Measurements from ENCODE around the gene PAX5. TPM values are rescaled to one million over a fixed set of nuclear protein-coding genes. Genes with fewer than 3 reads are reported as not detected.

Gene PAX5
- total and polyA plus RNA-seq, 2 donors (not counting 1 experiment from before 2014, with no cell fraction given): 196 to 275 TPM

DNA sequence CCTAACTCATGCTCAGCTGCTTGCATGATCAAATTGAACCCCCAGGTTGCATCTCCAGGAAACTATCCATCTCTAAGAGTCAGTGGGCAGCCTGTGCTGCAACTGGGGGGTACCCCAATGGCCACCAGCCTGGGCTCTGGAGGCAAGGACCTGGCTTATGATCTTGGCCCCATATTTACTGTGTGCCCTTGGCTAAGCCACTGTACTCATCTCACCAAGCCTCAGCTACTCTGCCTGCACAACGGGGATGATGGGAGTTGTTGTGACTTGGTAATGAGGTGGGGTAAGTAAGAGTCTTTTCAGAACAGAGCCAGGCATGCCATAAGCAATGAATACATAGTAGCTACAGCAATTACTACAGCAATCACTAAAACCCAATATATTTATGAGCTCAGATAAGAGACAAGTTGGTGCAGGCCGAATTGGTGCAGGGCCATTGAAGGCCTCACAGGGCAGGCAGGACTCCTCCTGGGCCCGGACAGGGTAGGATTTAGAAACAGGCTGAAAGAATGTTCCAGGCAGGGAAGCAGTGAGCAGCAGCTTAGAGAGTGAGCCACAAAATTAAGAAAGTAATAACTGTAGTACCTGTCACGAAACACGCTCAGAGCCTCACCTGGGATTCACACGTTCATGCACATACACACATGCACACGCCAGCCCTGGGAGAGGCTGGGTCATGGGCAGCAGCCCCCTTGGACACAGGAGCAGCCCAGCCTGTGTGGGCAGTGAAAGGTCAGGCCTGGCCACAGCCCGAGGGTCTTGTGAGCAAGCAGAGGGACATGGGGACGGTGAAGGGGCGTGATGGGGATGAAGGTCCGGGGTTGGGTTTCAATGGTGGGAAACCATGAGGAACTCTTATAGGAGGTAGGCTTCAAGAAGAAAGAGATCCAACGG is 74.1 kb downstream of the PAX5 start:
- WGBS (ENCODE audit: insufficient coverage): 99% methylated on average over 11 of the region's 12 CpGs
- peaks cover 39% of the 10 kb centered on the region for H3K4me1 Mint-ChIP-seq
- no peak for TF ChIP-seq CTCF (IDR thresholded peaks at IDR 0.05)
- TF ChIP-seq EZH2 (IDR thresholded peaks at IDR 0.05; ENCODE audit: borderline replicate concordance, insufficient read depth, low read depth, low read length, poor library complexity, severe bottlenecking): no peak
- H3K9me3 ChIP-seq (ENCODE audit: control extremely low read depth in 1 of 3, control insufficient read depth in 2 of 3, insufficient read depth in 1 of 3, low read length in 2 of 3): no peaks in the 10 kb centered on the region
- H2AFZ ChIP-seq (ENCODE audit: insufficient read depth, low read depth, low read length, poor library complexity, severe bottlenecking): no peak overlapping the region
- DNase-seq (no peak), ATAC-seq (ENCODE audit: low read depth) (no peak)
- ChIA-PET POLR2A (no interaction called here), CTCF (interaction anchor here (1.2 kb wide), 1 partner anchor 55 kb away, joined by 3 read pairs; no protein-coding TSS in a partner anchor)
- H3K9me3 Mint-ChIP-seq (ENCODE audit: insufficient read depth): no peaks in the 10 kb centered on the region
- no peaks in the 10 kb centered on the region for H3K27me3 Mint-ChIP-seq
- no peak overlapping the region for H3K4me2 ChIP-seq (replicated peaks; ENCODE audit: low read depth, low read length, poor library complexity, severe bottlenecking)
- H4K20me1 ChIP-seq (ENCODE audit: control insufficient read depth, insufficient read depth, low read length, poor library complexity, severe bottlenecking): peaks cover 91% of the 10 kb centered on the region
- intact Hi-C loops (cut with micrococcal nuclease): loop anchor here (10.0 kb wide), 1 partner anchor 55 kb away; no protein-coding TSS in a partner anchor
- no peak overlapping the region for H3K4me3 Mint-ChIP-seq
- H3K79me2 ChIP-seq (ENCODE audit: control insufficient read depth, insufficient read depth, low read length): peaks cover 100% of the 10 kb centered on the region
- no peak overlapping the region for H3K9ac ChIP-seq (ENCODE audit: low read length)
- peak overlapping the region; percentile 72 for H3K27ac Mint-ChIP-seq
- no peak overlapping the region for H3K4me3 ChIP-seq (ENCODE audit: control extremely low read depth in 1 of 5, extremely low read depth in 1 of 5, insufficient read depth in 1 of 5, low read depth in 2 of 5, low read length in 4 of 5)
- peak overlapping the region in 1 of 2 donors; percentile 47 for H3K27ac ChIP-seq (ENCODE audit: low read length in 2 of 2)
- H3K4me1 ChIP-seq (ENCODE audit: control insufficient read depth in 2 of 2, insufficient read depth in 2 of 2, low read length in 2 of 2): peaks cover 0 to 5% of the 10 kb centered on the region in 2 donors
- H3K27me3 ChIP-seq (replicated peaks in 1 of 4; ENCODE audit: control extremely low read depth in 1 of 4, control insufficient read depth in 3 of 4, insufficient read depth in 4 of 4, low read length in 3 of 4): no peaks in the 10 kb centered on the region
- peaks cover 0 to 91% of the 10 kb centered on the region in 2 experiments for H3K36me3 ChIP-seq (replicated peaks in 1 of 2; ENCODE audit: control extremely low read depth in 1 of 2, control insufficient read depth in 1 of 2, extremely low read depth in 1 of 2, insufficient read depth in 2 of 2, low read length in 1 of 2)

GRCh38 chr9:36956908-36957307 is 77.2 kb downstream of the PAX5 start:
- H2AFZ ChIP-seq (ENCODE audit: insufficient read depth, low read depth, low read length, poor library complexity, severe bottlenecking): no peak overlapping the region
- H3K4me1 Mint-ChIP-seq: peaks cover 61% of the 10 kb centered on the region
- no peaks in the 10 kb centered on the region for H3K27me3 Mint-ChIP-seq
- no peaks in the 10 kb centered on the region for H3K9me3 ChIP-seq (ENCODE audit: control extremely low read depth in 1 of 3, control insufficient read depth in 2 of 3, insufficient read depth in 1 of 3, low read length in 2 of 3)
- peaks cover 100% of the 10 kb centered on the region for H3K79me2 ChIP-seq (ENCODE audit: control insufficient read depth, insufficient read depth, low read length)
- 89% methylated on average over 7 of the region's 9 CpGs for WGBS (ENCODE audit: insufficient coverage)
- no peak overlapping the region for H3K4me3 ChIP-seq (ENCODE audit: control extremely low read depth in 1 of 5, extremely low read depth in 1 of 5, insufficient read depth in 1 of 5, low read depth in 2 of 5, low read length in 4 of 5)
- no peak for TF ChIP-seq CTCF (IDR thresholded peaks at IDR 0.05)
- no peak for TF ChIP-seq EZH2 (IDR thresholded peaks at IDR 0.05; ENCODE audit: borderline replicate concordance, insufficient read depth, low read depth, low read length, poor library complexity, severe bottlenecking)
- peaks cover 61% of the 10 kb centered on the region for H4K20me1 ChIP-seq (ENCODE audit: control insufficient read depth, insufficient read depth, low read length, poor library complexity, severe bottlenecking)
- H3K27me3 ChIP-seq (replicated peaks in 1 of 4; ENCODE audit: control extremely low read depth in 1 of 4, control insufficient read depth in 3 of 4, insufficient read depth in 4 of 4, low read length in 3 of 4): no peaks in the 10 kb centered on the region
- H3K9me3 Mint-ChIP-seq (ENCODE audit: insufficient read depth): no peaks in the 10 kb centered on the region
- peak overlapping the region in 1 of 2 donors; percentile 65 for H3K27ac ChIP-seq (ENCODE audit: low read length in 2 of 2)
- ChIA-PET POLR2A (no interaction called here), CTCF (interaction anchor here (0.6 to 4.2 kb wide), 5 partner anchors 27 to 567 kb away, joined by 3 to 17 read pairs (median 4); no protein-coding TSS in a partner anchor)
- H3K4me3 Mint-ChIP-seq: no peak overlapping the region
- no peak for ATAC-seq (ENCODE audit: low read depth)
- peaks cover 0 to 5% of the 10 kb centered on the region in 2 donors for H3K4me1 ChIP-seq (ENCODE audit: control insufficient read depth in 2 of 2, insufficient read depth in 2 of 2, low read length in 2 of 2)
- H3K36me3 ChIP-seq (replicated peaks in 1 of 2; ENCODE audit: control extremely low read depth in 1 of 2, control insufficient read depth in 1 of 2, extremely low read depth in 1 of 2, insufficient read depth in 2 of 2, low read length in 1 of 2): peaks cover 0 to 73% of the 10 kb centered on the region in 2 experiments
- no peak overlapping the region for H3K4me2 ChIP-seq (replicated peaks; ENCODE audit: low read depth, low read length, poor library complexity, severe bottlenecking)
- DNase-seq: no peak
- intact Hi-C loops (cut with micrococcal nuclease): loop anchor here (10.0 kb wide), 1 partner anchor 52 kb away; no protein-coding TSS in a partner anchor
- H3K9ac ChIP-seq (ENCODE audit: low read length): no peak overlapping the region
- peak overlapping the region; percentile 74 for H3K27ac Mint-ChIP-seq

Measured in B cell (primary cell).